Measurements from ENCODE around the gene SLC11A2. TPM values are rescaled to one million over a fixed set of nuclear protein-coding genes. Genes with fewer than 3 reads are reported as not detected.
A peak's percentile ranks its signal among the peaks of the same experiment; 100 is the strongest.

The SLC11A2 gene
- 10 to 100 TPM; 46.5 to 62.2 (median 52.3) TPM for total RNA-seq
- 39.6 TPM for total RNA-seq (2013)
- 37.8 to 97.8 (median 62.6) reads per million in 29 experiments for total RNA-seq

- Histone ChIP-seq H3K36me3 (ENCODE audit: control insufficient read depth in 2 of 2, extremely low read depth in 1 of 2, insufficient read depth in 1 of 2, low read length in 1 of 2) (no peaks in the 10 kb centered on the region), H3K4me3 (ENCODE audit: control insufficient read depth in 1 of 2, extremely low read depth in 1 of 2, low read length in 1 of 2) (peak within 1 kb of the TSS; percentile 60 to 85), H3K27me3 (replicated peaks in 1 of 2; ENCODE audit: control insufficient read depth in 2 of 2, extremely low read depth in 1 of 2, insufficient read depth in 2 of 2, low read length in 1 of 2) (peaks cover 0 to 7% of the 10 kb centered on the region in 2 experiments), H3K27ac (ENCODE audit: low read length) (peak within 1 kb of the TSS; percentile 77), H3K9me3 (no peaks in the 10 kb centered on the region), H3K4me1 (ENCODE audit: control insufficient read depth in 1 of 2, extremely low read depth in 1 of 2, insufficient read depth in 2 of 2, low read length in 2 of 2) (peaks cover 20 to 48% of the 10 kb centered on the region in 2 experiments)
- Mint-ChIP-seq H3K4me1 (peaks cover 55 to 60% (median 59%) of the 10 kb centered on the region in 3 donors), H3K27ac (peak within 1 kb of the TSS; percentile 98), H3K36me3 (no peaks in the 10 kb centered on the region), H3K4me3 (peak within 1 kb of the TSS; percentile 96 to 99 (median 98)), H3K9me3 (no peaks in the 10 kb centered on the region), H3K27me3 (no peaks in the 10 kb centered on the region)
- ChIA-PET CTCF (interaction anchor here in 1 of 2 donors (0.6 to 3.8 kb wide), 5 partner anchors 17 to 522 kb away, joined by 3 to 34 read pairs (median 11); partner anchors contain the start of gene ATF1), POLR2A (interaction anchor here (0.6 to 1.3 kb wide), 4 partner anchors 17 to 341 kb away, joined by 4 to 7 read pairs (median 4); partner anchors contain the start of gene LETMD1 (in 1 of the 2))
- under 1% methylated on average over 74 of the region's 74 CpGs for WGBS (ENCODE audit: insufficient coverage)
- DNase-seq (peak; percentile 71 to 94 (median 84)), ATAC-seq (replicated peaks in 1 of 4) (peak; percentile 94 to 97 (median 96))
Observed at GRCh38 chr12:51025836-51026638, at the start of gene SLC11A2. TSS of gene SLC11A2 (minus strand) at chr12:51026384. CDS start at chr12:51010728, 15,656 bp downstream.

GRCh38 chr12:51075390-51075789 is 49.2 kb upstream of the SLC11A2 start:
- Histone ChIP-seq H3K4me3 (ENCODE audit: control insufficient read depth in 1 of 2, extremely low read depth in 1 of 2, low read length in 1 of 2) (no peak overlapping the region), H3K27me3 (replicated peaks in 1 of 2; ENCODE audit: control insufficient read depth in 2 of 2, extremely low read depth in 1 of 2, insufficient read depth in 2 of 2, low read length in 1 of 2) (no peaks in the 10 kb centered on the region), H3K4me1 (ENCODE audit: control insufficient read depth in 1 of 2, extremely low read depth in 1 of 2, insufficient read depth in 2 of 2, low read length in 2 of 2) (peaks cover 0 to 3% of the 10 kb centered on the region in 2 experiments), H3K9me3 (no peaks in the 10 kb centered on the region), H3K36me3 (ENCODE audit: control insufficient read depth in 2 of 2, extremely low read depth in 1 of 2, insufficient read depth in 1 of 2, low read length in 1 of 2) (peaks cover 4 to 32% of the 10 kb centered on the region in 2 donors), H3K27ac (ENCODE audit: low read length) (no peak overlapping the region)
- POLR2A ChIA-PET = no interaction called here
- no peaks in the 10 kb centered on the region for H3K9me3 Mint-ChIP-seq
- CTCF ChIA-PET = no interaction called here
- ATAC-seq (replicated peaks in 1 of 4) (no peak), DNase-seq (no peak)
- WGBS (ENCODE audit: insufficient coverage) = 100% methylated on average over 3 of the region's 5 CpGs
- H3K27ac Mint-ChIP-seq = no peak overlapping the region
- H3K4me1 Mint-ChIP-seq = peaks cover 31 to 37% (median 32%) of the 10 kb centered on the region in 3 donors
- no peaks in the 10 kb centered on the region for H3K27me3 Mint-ChIP-seq
- H3K36me3 Mint-ChIP-seq = peaks cover 31% of the 10 kb centered on the region
- no peak overlapping the region for H3K4me3 Mint-ChIP-seq

GRCh38 chr12:51071663-51072062 is 45.5 kb upstream of the SLC11A2 start:
- DNase-seq = no peak
- Mint-ChIP-seq H3K4me3 (no peak overlapping the region), H3K27me3 (no peaks in the 10 kb centered on the region), H3K4me1 (peaks cover 12% of the 10 kb centered on the region in 3 donors), H3K27ac (no peak overlapping the region), H3K9me3 (no peaks in the 10 kb centered on the region), H3K36me3 (peaks cover 43% of the 10 kb centered on the region)
- 94% methylated on average over 2 of the region's 2 CpGs for WGBS (ENCODE audit: insufficient coverage)
- no peak for ATAC-seq (replicated peaks in 1 of 4)
- H3K27me3 ChIP-seq (replicated peaks in 1 of 2; ENCODE audit: control insufficient read depth in 2 of 2, extremely low read depth in 1 of 2, insufficient read depth in 2 of 2, low read length in 1 of 2) = no peaks in the 10 kb centered on the region
- ChIA-PET POLR2A (interaction anchor here in 1 of 2 donors (0.5 kb wide), 1 partner anchor 21 kb away, joined by 10 read pairs; no protein-coding TSS in a partner anchor), CTCF (interaction anchor here (0.6 kb wide), 2 partner anchors 79 to 181 kb away, joined by 4 to 6 read pairs; no protein-coding TSS in a partner anchor)
- H3K4me1 ChIP-seq (ENCODE audit: control insufficient read depth in 1 of 2, extremely low read depth in 1 of 2, insufficient read depth in 2 of 2, low read length in 2 of 2) = peaks cover 0 to 3% of the 10 kb centered on the region in 2 experiments
- no peak overlapping the region for H3K4me3 ChIP-seq (ENCODE audit: control insufficient read depth in 1 of 2, extremely low read depth in 1 of 2, low read length in 1 of 2)
- no peaks in the 10 kb centered on the region for H3K9me3 ChIP-seq
- H3K27ac ChIP-seq (ENCODE audit: low read length) = no peak overlapping the region
- peaks cover 4 to 56% of the 10 kb centered on the region in 2 donors for H3K36me3 ChIP-seq (ENCODE audit: control insufficient read depth in 2 of 2, extremely low read depth in 1 of 2, insufficient read depth in 1 of 2, low read length in 1 of 2)

- ATAC-seq (replicated peaks in 1 of 4) = no peak
- Histone ChIP-seq H3K27ac (ENCODE audit: low read length) (no peak overlapping the region), H3K4me1 (ENCODE audit: control insufficient read depth in 1 of 2, extremely low read depth in 1 of 2, insufficient read depth in 2 of 2, low read length in 2 of 2) (no peaks in the 10 kb centered on the region), H3K36me3 (ENCODE audit: control insufficient read depth in 2 of 2, extremely low read depth in 1 of 2, insufficient read depth in 1 of 2, low read length in 1 of 2) (peaks cover 11 to 63% of the 10 kb centered on the region in 2 donors), H3K27me3 (replicated peaks in 1 of 2; ENCODE audit: control insufficient read depth in 2 of 2, extremely low read depth in 1 of 2, insufficient read depth in 2 of 2, low read length in 1 of 2) (no peaks in the 10 kb centered on the region), H3K4me3 (ENCODE audit: control insufficient read depth in 1 of 2, extremely low read depth in 1 of 2, low read length in 1 of 2) (no peak overlapping the region), H3K9me3 (no peaks in the 10 kb centered on the region)
- POLR2A ChIA-PET = no interaction called here
- Mint-ChIP-seq H3K4me3 (no peak overlapping the region), H3K27ac (no peak overlapping the region), H3K9me3 (no peaks in the 10 kb centered on the region), H3K36me3 (peaks cover 44% of the 10 kb centered on the region), H3K27me3 (no peaks in the 10 kb centered on the region), H3K4me1 (no peaks in the 10 kb centered on the region)
- 93% methylated on average over 2 of the region's 3 CpGs for WGBS (ENCODE audit: insufficient coverage)
- DNase-seq = no peak
- CTCF ChIA-PET = interaction anchor here in 1 of 2 donors (0.7 kb wide), 1 partner anchor 664 kb away, joined by 3 read pairs; no protein-coding TSS in a partner anchor
Observed at GRCh38 chr12:51070004-51070403, 43.8 kb upstream of the SLC11A2 start.

- no peaks in the 10 kb centered on the region for H3K9me3 Mint-ChIP-seq
- CTCF ChIA-PET = no interaction called here
- H3K27ac Mint-ChIP-seq = no peak overlapping the region
- 94% methylated on average over 7 of the region's 7 CpGs for WGBS (ENCODE audit: insufficient coverage)
- H3K27ac ChIP-seq (ENCODE audit: low read length) = no peak overlapping the region
- H3K4me3 Mint-ChIP-seq = no peak overlapping the region
- H3K9me3 ChIP-seq = no peaks in the 10 kb centered on the region
- POLR2A ChIA-PET = no interaction called here
- no peak overlapping the region for H3K4me3 ChIP-seq (ENCODE audit: control insufficient read depth in 1 of 2, extremely low read depth in 1 of 2, low read length in 1 of 2)
- H3K27me3 ChIP-seq (replicated peaks in 1 of 2; ENCODE audit: control insufficient read depth in 2 of 2, extremely low read depth in 1 of 2, insufficient read depth in 2 of 2, low read length in 1 of 2) = no peaks in the 10 kb centered on the region
- H3K27me3 Mint-ChIP-seq = no peaks in the 10 kb centered on the region
- peaks cover 38% of the 10 kb centered on the region for H3K36me3 Mint-ChIP-seq
- H3K36me3 ChIP-seq (ENCODE audit: control insufficient read depth in 2 of 2, extremely low read depth in 1 of 2, insufficient read depth in 1 of 2, low read length in 1 of 2) = peaks cover 15 to 75% of the 10 kb centered on the region in 2 donors
- H3K4me1 ChIP-seq (ENCODE audit: control insufficient read depth in 1 of 2, extremely low read depth in 1 of 2, insufficient read depth in 2 of 2, low read length in 2 of 2) = no peaks in the 10 kb centered on the region
- H3K4me1 Mint-ChIP-seq = no peaks in the 10 kb centered on the region
- no peak for ATAC-seq (replicated peaks in 1 of 4)
- DNase-seq = no peak
Observed at GRCh38 chr12:51067771-51068170, 41.6 kb upstream of the SLC11A2 start.

- no peaks in the 10 kb centered on the region for H3K9me3 Mint-ChIP-seq
- CTCF ChIA-PET = no interaction called here
- no peak overlapping the region for H3K27ac Mint-ChIP-seq
- Histone ChIP-seq H3K36me3 (ENCODE audit: control insufficient read depth in 2 of 2, extremely low read depth in 1 of 2, insufficient read depth in 1 of 2, low read length in 1 of 2) (peaks cover 15 to 75% of the 10 kb centered on the region in 2 donors), H3K27me3 (replicated peaks in 1 of 2; ENCODE audit: control insufficient read depth in 2 of 2, extremely low read depth in 1 of 2, insufficient read depth in 2 of 2, low read length in 1 of 2) (no peaks in the 10 kb centered on the region), H3K9me3 (no peaks in the 10 kb centered on the region), H3K4me3 (ENCODE audit: control insufficient read depth in 1 of 2, extremely low read depth in 1 of 2, low read length in 1 of 2) (no peak overlapping the region), H3K4me1 (ENCODE audit: control insufficient read depth in 1 of 2, extremely low read depth in 1 of 2, insufficient read depth in 2 of 2, low read length in 2 of 2) (no peaks in the 10 kb centered on the region), H3K27ac (ENCODE audit: low read length) (no peak overlapping the region)
- DNase-seq = no peak
- ATAC-seq (replicated peaks in 1 of 4) = no peak
- POLR2A ChIA-PET = no interaction called here
- H3K4me3 Mint-ChIP-seq = no peak overlapping the region
- H3K4me1 Mint-ChIP-seq = no peaks in the 10 kb centered on the region
- peaks cover 38% of the 10 kb centered on the region for H3K36me3 Mint-ChIP-seq
- WGBS (ENCODE audit: insufficient coverage) = 92% methylated on average over 2 of the region's 4 CpGs
- no peaks in the 10 kb centered on the region for H3K27me3 Mint-ChIP-seq
Observed at GRCh38 chr12:51067229-51067628, 41.0 kb upstream of the SLC11A2 start.

All from T-cell (primary cell).